HepG2 (cell line): ENCODE results near the gene NPDC1. TPM values are rescaled to one million over a fixed set of nuclear protein-coding genes. Genes with fewer than 3 reads are reported as not detected.

Experiments used
- ATM ChIP-seq: fragments of 450-650 bp; IDR thresholded peaks from 2 replicates; pipeline ENCODE4 v1.7.1; 2017; ENCODE audit warnings: mild to moderate bottlenecking, borderline replicate concordance
- CC2D1A ChIP-seq: sonication (generic); formaldehyde crosslinking; IDR thresholded peaks from 2 replicates; pipeline ENCODE4 v1.8.1; 2023; ENCODE audit warnings: mild to moderate bottlenecking, missing genetic modification reagents
- HNRNPLL ChIP-seq: fragments of 200-400 bp; formaldehyde crosslinking; IDR thresholded peaks from 2 replicates; pipeline ENCODE4 v1.6.1; 2017; ENCODE audit warnings: mild to moderate bottlenecking, low read depth, low read length; ENCODE audit not compliant: poor library complexity, severe bottlenecking
- ISL2 ChIP-seq: sonication (generic); formaldehyde crosslinking; IDR thresholded peaks from 2 replicates; pipeline ENCODE4 v1.5.0; 2020; ENCODE audit warnings: missing genetic modification reagents
- KAT8 ChIP-seq: IDR thresholded peaks from 2 replicates; pipeline ENCODE4 v1.6.1; 2016; ENCODE audit warnings: missing genetic modification reagents, missing compliant biosample characterization
- KDM1A ChIP-seq: IDR thresholded peaks from 2 replicates; pipeline ENCODE4 v1.6.1; 2016; ENCODE audit warnings: missing compliant biosample characterization
- MED1 ChIP-seq: sonication (generic); formaldehyde crosslinking; IDR thresholded peaks from 2 replicates; pipeline ENCODE4 v1.4.0; 2020; ENCODE audit warnings: missing genetic modification reagents
- MYC ChIP-seq: sonication (generic); formaldehyde crosslinking; IDR thresholded peaks from 2 replicates; pipeline ENCODE4 v1.9.0; 2021; ENCODE audit warnings: missing genetic modification reagents, borderline replicate concordance
- NCOA5 ChIP-seq: sonication (generic); formaldehyde crosslinking; IDR thresholded peaks from 2 replicates; pipeline ENCODE4 v1.4.0; 2020; ENCODE audit warnings: missing genetic modification reagents
- PHF21A ChIP-seq: sonication (generic); formaldehyde crosslinking; IDR thresholded peaks from 2 replicates; pipeline ENCODE4 v1.5.0; 2020; ENCODE audit warnings: mild to moderate bottlenecking, missing genetic modification reagents
- RARA ChIP-seq: IDR thresholded peaks from 2 replicates; pipeline ENCODE4 v1.6.1; 2016; ENCODE audit warnings: missing genetic modification reagents, missing compliant biosample characterization
- SATB2 ChIP-seq: sonication (generic); formaldehyde crosslinking; IDR thresholded peaks from 2 replicates; pipeline ENCODE4 v1.5.0; 2020; ENCODE audit warnings: missing genetic modification reagents
- SMC3 ChIP-seq: IDR thresholded peaks from 2 replicates; pipeline ENCODE4 v1.6.1; 2011; ENCODE audit warnings: low read length, improper control_type of control experiment
- TCF7 ChIP-seq: sonication (generic); IDR thresholded peaks from 2 replicates; pipeline ENCODE4 v1.6.1; 2016; ENCODE audit warnings: antibody characterized with exemption, low read depth
- TCF7L2 ChIP-seq: IDR thresholded peaks from 2 replicates; pipeline ENCODE4 v1.6.1; 2011; ENCODE audit warnings: mild to moderate bottlenecking, low read depth, low read length, moderate library complexity
- ZNF124 ChIP-seq: sonication (generic); formaldehyde crosslinking; IDR thresholded peaks from 2 replicates; pipeline ENCODE4 v1.4.0; 2020; ENCODE audit warnings: missing genetic modification reagents
- ZNF205 ChIP-seq: IDR thresholded peaks from 2 replicates; pipeline ENCODE4 v1.6.1; 2018; ENCODE audit warnings: missing biosample characterization, missing genetic modification reagents
- ZNF281 ChIP-seq: sonication (generic); formaldehyde crosslinking; IDR thresholded peaks from 2 replicates; pipeline ENCODE4 v1.4.0; 2020; ENCODE audit warnings: missing genetic modification reagents, borderline replicate concordance
- ZNF605 ChIP-seq: sonication (generic); formaldehyde crosslinking; IDR thresholded peaks from 2 replicates; pipeline ENCODE4 v1.8.0; 2022; ENCODE audit warnings: mild to moderate bottlenecking, missing genetic modification reagents
- ZNF703 ChIP-seq: sonication (generic); formaldehyde crosslinking; IDR thresholded peaks from 2 replicates; pipeline ENCODE4 v1.5.1; 2020; ENCODE audit warnings: missing genetic modification reagents, mild to moderate bottlenecking, moderate library complexity, borderline replicate concordance
- ZSCAN25 ChIP-seq: sonication (generic); formaldehyde crosslinking; IDR thresholded peaks from 2 replicates; pipeline ENCODE4 v1.8.0; 2022; ENCODE audit warnings: mild to moderate bottlenecking, missing genetic modification reagents
- polyA plus RNA-seq, 8 experiments: library from polyadenylated mRNA; depleted of rRNA in 3 of 8; stranded (reverse) in 7 of 8; unstranded in 1 of 8; fragments of >200 nt; fragmentation: Illumina TruSeq in 4 of 8; extraction: Trizol in 4 of 8; gene quantifications; 2 replicates each; pipeline versions ENCODE4 v1.2.1 to v1.2.3, GENCODE V29; 2011 to 2016; ENCODE audit warnings: low read depth in 4 of 8, missing spikeins in 1 of 8, mixed read lengths in 1 of 8; ENCODE audit not compliant: insufficient read depth in 1 of 8
- total RNA-seq, 5 experiments: library from RNA; depleted of rRNA; stranded (reverse); fragments of >200 nt; fragmentation: Illumina TruSeq; extraction: Trizol; gene quantifications; 2 replicates each; pipeline ENCODE4 v1.2.3, GENCODE V29; 2016; ENCODE audit warnings: low read depth in 1 of 5
- TF ChIP-seq, protein P1 (sequence below): sonication (generic); formaldehyde crosslinking; IDR thresholded peaks from 2 replicates; pipeline ENCODE4 v1.9.0; 2022; ENCODE audit warnings: low read depth, missing genetic modification reagents
- TF ChIP-seq, protein P2 (sequence below): IDR thresholded peaks from 2 replicates; pipeline ENCODE4 v1.6.1; 2016; ENCODE audit warnings: mild to moderate bottlenecking, missing biosample characterization, missing genetic modification reagents

NPDC1 gene
- total and polyA plus RNA-seq, 2 of the 13 experiments (the other 11 are each of a cell fraction or from before 2014, with no cell fraction given) = 0.84 to 5.4 TPM

- no peak for TF ChIP-seq NCOA5
- peak; percentile 50; the same call in 1 of the 2 replicates for TF ChIP-seq MYC (CRISPR knock-in tag)
- no peak for TF ChIP-seq TCF7L2
- 0 out of 2 replicates have a peak, but pooled peaks have one; percentile 3 for TF ChIP-seq ZNF703 (CRISPR knock-in tag)
- TF ChIP-seq MED1 (CRISPR knock-in tag) = peak; percentile 57; the same call in 1 of the 2 replicates
- TF ChIP-seq SATB2 = 0 out of 2 replicates have a peak, but pooled peaks have one; percentile 57
- TF ChIP-seq KDM1A = no peak
- TF ChIP-seq ZNF205 (CRISPR knock-in tag) = peak; percentile 12; the same call in 1 of the 2 replicates
- peak; percentile 85 for TF ChIP-seq ZNF124 (CRISPR knock-in tag)
- TF ChIP-seq ZNF605 (CRISPR knock-in tag) = peak; percentile 96
- TF ChIP-seq CC2D1A = no peak
- TF ChIP-seq ISL2 (CRISPR knock-in tag) = peak; percentile 56; the same call in 1 of the 2 replicates
- no peak for TF ChIP-seq ATM
- TF ChIP-seq HNRNPLL = peak; percentile 34
- peak; percentile 59; the same call in 1 of the 2 replicates for TF ChIP-seq ZSCAN25
- no peak for TF ChIP-seq TCF7
- TF ChIP-seq PHF21A = peak; percentile 56; the same call in 1 of the 2 replicates
- TF ChIP-seq, protein P1, sequence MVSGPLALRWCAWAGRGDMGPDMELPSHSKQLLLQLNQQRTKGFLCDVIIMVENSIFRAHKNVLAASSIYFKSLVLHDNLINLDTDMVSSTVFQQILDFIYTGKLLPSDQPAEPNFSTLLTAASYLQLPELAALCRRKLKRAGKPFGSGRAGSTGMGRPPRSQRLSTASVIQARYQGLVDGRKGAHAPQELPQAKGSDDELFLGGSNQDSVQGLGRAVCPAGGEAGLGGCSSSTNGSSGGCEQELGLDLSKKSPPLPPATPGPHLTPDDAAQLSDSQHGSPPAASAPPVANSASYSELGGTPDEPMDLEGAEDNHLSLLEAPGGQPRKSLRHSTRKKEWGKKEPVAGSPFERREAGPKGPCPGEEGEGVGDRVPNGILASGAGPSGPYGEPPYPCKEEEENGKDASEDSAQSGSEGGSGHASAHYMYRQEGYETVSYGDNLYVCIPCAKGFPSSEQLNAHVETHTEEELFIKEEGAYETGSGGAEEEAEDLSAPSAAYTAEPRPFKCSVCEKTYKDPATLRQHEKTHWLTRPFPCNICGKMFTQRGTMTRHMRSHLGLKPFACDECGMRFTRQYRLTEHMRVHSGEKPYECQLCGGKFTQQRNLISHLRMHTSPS (CRISPR knock-in tag) = 0 out of 2 replicates have a peak, but pooled peaks have one; percentile 26
- TF ChIP-seq ZNF281 (CRISPR knock-in tag) = peak; percentile 40; the same call in 1 of the 2 replicates
- peak; percentile 51 for TF ChIP-seq RARA
- TF ChIP-seq, protein P2, sequence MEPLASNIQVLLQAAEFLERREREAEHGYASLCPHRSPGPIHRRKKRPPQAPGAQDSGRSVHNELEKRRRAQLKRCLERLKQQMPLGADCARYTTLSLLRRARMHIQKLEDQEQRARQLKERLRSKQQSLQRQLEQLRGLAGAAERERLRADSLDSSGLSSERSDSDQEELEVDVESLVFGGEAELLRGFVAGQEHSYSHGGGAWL (CRISPR knock-in tag) = no peak; the same call in 1 of the 2 replicates
- peak; percentile 75 for TF ChIP-seq KAT8 (CRISPR knock-in tag)
- peak; percentile 31; the same call in 1 of the 2 replicates for TF ChIP-seq SMC3
These were observed at the start of gene NPDC1 (continued) for GRCh38 chr9:137046088-137046787.
